Stimulated activated CD4-positive, alpha-beta T cell treated with anti-CD3 and anti-CD28 coated beads, Interleukin-1b, Interleukin-23, amount 100 ng/mL, for 24 hours (primary cell): ENCODE measurements around the gene SPATA21.

ENCODE experiments used
- DNase-seq, 4 experiments: peaks; one replicate each; pipeline ENCODE4 v3.0.0-alpha.2; 2020; ENCODE audit warnings: low read depth in 4 of 4, low spot score in 1 of 4

Gene SPATA21

DNA sequence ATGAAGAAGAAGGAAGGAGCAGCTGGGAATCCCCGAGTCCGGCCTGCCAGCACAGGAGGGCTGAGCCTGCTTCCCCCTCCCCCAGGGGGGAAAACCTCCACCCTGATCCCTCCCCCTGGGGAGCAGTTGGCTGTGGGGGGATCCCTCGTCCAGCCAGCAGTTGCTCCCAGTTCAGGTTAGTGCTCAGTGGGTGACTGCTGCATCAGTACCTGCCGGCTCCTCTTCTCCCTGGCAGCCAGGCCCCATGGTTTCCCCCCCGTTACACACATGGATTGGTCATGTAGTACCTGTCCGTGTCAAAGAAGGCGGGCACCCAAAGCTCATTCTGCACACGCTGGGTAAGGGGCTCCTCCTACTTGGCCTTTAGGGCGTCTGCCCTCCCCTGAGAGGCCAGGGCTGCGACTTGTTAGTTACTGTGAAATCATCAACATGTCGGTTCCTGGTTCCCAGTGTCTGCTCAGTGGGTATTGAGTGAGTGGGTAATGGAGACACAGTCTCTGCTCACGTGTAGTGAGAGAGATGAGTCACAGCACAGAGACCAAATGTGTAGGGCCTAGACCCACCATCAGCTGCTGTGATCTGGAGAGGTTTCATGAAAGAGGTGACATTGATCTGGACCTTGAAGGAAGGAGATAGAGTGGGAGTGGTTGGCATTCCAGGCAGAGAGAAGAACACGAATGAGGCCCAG lies 14.8 kb upstream of the SPATA21 start:
- DNase-seq: no peak

DNA sequence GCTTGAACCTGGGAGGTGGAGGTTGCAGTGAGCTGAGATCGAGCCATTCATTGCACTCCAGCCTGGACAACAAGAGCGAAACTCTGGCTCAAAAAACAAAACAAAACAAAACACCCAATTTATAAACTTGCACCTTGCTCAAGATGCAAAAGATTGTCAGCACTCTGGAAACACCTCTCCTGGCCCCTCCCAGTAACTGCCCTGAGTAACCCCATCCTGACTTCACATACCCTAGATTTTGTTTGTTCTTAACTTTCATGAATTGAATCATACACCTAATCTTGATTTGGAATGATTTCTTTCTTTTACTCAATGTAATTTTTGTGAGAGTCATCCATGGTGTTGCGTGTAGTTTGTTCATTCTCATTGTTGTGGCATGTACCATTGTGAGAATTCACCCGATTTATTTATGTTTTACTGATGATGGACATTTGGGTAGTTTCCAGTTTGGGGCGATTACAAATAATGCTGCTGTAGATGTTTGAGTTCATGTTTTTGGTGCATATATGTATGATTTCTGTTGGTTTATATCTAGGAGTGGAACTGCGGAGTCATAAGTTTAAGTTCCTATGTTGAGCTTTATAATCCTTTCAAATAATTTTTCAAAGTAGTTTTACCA lies 13.7 kb upstream of the SPATA21 start:
- DNase-seq: no peak

DNA sequence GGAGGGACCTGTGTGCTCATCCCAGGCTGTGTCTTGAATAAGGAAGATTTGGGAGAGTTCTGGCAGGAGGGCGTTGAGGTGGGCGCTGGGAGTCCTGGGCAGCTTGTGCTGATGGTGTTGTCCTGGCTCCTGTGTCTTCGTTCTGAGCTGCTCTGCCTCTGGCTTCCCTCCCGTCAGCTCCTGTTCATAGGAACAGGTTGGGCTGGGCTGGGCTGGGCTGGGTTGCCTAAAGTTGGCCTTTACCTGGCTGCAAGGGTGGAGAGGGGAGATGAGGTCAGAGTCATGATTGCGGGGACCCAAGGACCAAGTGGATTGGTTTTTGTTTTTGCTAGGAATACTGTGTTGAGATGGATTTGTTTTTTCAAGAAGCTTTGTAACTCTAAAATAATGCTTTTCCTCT lies 12.4 kb upstream of the SPATA21 start:
- no peak for DNase-seq

DNA sequence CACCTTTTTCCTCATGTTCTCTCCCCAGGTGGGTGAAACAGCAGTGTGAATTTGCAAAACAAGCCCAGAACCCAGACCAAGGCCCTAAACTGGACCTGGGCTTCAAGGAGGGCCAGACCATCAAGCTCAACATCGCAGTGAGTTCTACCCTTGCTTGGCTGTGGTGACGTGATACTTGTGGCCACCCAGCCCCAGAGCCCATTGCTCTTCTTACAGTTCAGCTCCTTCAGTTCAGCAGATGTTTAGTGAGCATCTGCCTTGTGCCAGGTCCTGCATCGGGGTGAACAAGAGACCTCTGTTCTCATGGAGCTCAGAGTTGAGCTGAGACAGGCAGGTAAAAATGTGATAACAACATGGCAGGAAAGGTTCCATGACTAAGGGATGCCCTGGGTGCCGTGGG lies 11.8 kb upstream of the SPATA21 start:
- DNase-seq: no peak

DNA sequence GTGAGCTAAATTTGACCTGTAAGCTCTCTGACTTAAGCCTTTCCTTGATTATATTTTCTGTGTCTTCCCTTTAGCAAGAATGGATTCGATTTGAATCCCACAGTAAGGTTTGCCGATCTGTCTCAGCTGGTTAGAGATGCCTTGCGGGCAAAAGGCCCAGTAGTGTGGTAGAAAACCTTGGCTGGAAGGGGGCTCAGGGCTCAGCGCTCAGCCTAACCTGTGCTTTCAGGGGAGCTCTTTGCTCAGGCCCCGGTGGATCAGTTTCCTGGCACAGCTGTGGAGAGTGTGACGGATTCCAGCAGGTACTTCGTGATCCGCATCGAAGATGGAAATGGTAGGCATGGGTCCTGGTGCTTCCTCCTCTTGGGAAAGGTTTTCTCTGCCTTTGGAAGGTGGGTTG lies 10.4 kb upstream of the SPATA21 start:
- no peak for DNase-seq

DNA sequence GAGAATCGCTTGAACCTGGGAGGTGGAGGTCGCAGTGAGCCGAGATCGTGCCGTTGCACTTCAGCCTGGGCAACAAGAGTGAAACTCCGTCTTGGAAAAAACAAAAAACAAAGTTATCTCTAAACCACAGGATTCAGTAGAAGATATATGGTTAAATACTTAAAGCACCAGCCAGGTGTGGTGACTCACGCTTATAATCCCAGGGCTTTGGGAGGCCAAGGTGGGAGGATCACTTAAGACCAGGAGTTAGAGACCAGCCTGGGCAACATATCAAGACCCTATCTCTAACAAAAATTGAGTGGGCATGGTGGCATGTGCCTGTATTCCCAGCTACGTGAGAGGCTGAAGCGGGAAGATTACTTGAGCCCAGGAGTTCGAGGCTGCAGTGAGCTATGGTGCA lies 8.9 kb upstream of the SPATA21 start:
- DNase-seq: no peak

DNA sequence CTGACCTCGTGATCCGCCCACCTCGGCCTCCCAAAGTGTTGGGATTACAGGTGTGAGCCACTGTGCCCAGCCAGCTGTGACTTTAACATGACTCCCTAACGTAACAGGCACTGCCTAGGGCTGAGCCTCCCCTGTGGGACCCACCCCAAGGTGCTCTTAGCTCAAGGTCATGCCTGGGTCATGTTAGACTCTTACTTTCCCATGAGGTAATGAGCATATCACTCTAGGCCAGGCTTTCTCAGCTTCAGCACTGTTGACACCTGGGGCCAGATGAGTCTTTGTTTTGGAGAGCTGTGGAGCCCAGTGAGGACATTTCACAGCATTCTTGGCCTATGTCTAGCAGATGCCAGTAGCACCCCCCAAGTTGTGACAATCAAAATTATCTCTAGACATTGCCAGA lies 7.8 kb upstream of the SPATA21 start:
- DNase-seq: no peak

DNA sequence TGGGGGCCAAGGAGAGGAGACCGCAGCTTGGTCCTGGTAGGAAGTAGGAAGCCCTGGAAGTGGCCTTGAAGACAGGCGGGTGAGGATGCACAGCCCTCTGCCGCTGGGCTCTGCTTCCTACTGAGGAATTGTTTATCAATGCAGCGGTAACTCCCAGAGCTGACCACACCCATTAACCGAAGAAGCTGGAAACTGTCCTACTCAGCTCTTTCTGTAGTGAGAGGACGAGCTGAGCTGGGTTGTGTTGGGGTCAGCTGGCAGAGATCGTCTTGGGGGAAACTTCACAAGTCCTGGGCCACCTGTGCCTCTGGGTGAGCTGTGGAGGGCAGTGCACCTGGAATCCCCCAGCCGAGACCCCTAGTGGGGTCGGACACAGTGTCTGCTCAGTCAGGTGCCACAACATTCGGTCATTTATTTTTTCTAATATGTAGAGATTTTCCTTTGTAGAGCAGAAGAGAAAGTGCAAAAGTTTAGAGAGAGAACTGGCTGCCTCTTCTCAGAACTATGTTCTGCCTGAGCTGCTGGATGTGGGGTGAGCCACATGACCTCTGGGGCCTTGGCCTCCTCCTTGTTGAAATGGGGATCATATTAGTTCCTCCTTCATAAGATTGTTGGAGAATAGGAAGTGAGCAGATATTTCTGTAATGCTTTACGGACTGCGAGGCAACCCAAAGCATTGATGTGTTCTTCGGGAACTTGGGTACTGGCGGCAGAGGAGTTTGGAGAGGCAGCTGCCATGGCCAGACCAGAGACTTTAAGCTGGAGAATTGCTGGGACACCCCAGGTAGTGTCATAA lies 6.9 kb upstream of the SPATA21 start:
- no peak for DNase-seq

DNA sequence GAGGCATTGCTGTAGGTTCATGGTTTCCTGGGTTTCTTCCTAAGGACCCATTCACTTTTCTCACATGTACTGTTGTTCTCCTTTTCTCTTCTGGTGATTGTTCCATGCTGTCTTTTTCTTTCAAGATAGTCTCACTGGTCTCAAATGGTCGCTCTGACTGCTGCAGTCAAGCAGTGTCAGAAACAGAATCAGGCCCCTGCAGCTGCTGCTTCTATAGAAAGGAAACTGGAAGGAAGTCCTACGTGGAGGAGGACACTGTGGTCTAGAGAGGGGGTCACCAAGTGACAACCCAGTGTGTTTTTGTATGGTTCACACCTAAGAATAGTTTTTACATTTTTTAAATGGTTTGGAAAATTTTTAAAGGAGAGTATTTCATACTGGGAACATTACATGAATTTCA lies 5.7 kb upstream of the SPATA21 start:
- DNase-seq: no peak

DNA sequence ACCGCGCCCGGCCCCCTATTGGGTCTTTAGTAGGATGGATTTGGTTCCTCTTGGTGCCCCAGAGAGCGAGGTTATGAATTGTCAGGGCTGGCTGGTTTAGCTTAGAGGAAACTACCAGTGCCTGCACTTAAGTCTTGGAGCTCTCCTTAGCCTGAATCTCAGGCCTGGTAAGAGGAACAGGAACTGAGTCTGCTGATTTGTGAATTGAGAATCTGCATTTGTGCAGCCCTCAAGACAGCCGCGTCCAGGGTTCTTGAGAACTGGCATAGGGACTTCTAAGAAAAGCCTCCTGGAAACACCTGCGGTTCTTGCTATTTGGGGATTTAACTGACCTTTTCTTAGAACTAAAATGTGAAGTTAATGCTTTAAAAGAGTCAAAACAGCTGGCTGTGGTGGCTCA lies 5.0 kb upstream of the SPATA21 start:
- DNase-seq: no peak

DNA sequence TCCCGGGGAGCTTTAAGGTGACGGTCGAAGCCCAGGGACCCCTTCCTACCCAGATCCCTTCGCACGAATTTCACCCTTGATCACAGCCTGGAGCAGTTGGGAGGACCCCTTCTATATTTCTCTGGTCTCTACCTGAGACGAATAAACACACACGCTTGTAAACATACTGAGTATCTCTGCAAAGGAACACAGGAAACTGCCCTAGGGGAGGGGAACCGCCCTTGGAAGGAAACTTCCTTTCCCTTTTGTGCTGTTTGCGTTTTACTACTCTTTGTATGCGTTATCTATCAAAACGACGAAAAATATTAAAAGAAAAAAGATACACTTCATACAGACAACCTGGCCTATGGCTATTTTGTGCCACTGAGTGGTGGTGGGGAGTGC lies 4.0 kb upstream of the SPATA21 start:
- DNase-seq: no peak

DNA sequence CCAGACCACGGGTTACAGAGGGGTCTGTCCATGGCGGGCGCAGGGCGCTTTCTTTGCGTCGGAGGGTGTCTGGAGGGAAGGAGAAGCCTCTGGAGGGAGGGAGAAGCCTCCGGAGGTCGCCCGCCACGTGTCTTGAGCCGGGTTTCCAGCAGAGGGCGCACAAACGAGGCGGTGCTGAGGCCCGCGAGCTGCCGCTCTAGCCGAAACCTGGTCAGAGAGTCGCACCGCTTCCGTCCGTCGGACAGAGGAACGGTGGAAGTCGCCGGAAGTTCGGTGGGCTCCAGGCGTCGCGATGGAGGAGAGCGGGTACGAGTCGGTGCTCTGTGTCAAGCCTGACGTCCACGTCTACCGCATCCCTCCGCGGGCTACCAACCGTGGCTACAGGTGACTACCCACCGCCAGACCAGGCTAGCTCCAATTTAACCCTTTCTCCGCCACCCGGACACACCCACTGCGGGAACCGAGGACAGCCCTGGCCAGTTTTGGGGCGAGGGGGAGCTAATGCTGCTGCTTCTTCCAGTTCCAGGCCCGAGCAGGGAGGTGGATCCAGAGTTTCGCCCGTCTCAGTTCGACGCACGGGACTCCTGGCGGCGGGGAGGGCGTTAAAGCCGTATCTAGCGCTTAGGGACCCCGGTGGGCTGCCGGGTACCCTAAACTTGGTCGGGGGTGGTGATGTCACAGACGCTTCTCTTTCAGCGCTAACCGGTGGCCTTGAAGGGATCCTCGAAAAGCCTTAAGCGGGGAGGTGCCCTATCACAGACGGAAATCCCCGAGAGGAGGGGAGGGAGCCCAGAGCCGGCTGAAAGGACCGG lies 3.5 kb upstream of the SPATA21 start, which contains the start of gene NECAP2:
NECAP2 (plus strand) TSS at position 255 of the 812 bp plus-strand sequence; CDS start at position 293, 38 bp downstream.
- DNase-seq: peak; percentile 91 to 97 (median 94)

DNA sequence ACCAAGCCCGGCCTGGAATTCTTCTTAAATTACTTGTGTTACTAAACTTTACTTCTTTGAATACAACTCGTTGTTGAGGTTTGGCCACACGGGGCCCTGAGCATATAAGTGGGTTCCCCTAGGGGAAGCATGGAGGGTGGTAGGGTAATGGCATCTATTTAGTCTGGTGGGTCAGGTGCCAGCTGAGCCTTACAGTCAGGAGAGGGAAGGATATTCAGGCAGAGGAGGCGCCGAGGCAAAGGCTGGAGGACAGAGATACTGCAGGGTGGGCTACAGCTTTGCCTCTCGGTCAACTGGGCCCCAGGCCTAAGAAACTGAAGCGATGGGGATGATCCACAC lies 2.9 kb upstream of the SPATA21 start:
- no peak for DNase-seq

DNA sequence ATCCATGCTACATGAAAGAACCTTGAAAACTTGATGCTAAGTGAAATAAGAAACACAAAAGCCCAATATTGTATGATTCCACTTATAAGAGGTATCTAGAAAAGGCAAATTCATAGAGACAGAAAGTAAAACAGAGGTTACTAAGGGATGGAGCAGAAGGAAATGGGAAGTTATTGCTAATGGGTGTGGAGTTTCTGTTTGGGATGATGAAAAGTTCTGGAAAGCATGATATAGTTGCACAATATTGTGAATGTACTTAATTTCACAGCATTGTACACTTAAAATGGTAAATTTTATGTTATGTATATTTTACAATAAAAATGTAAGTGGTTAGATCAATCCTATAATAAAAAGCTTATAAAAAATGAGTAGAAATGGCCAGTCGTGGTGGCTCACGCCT lies 1.7 kb upstream of the SPATA21 start:
- DNase-seq: no peak

DNA sequence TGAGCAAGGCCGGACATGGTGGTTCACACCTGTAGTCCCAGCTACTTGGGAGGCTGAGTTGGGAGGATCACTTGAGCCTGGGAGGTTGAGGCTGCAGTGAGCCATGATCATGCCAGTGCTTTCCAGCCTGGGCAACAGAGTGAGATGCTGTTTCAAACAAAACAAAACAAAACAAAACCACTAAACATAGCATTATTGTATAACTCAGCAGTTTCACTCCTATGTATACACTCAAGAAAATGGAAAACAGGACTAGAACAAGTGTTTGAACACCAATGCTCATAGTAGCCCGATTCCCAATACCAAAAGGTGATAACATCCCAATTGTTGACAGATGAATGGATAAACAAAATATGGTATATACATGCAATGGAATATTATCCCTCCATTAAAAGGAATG lies 1.3 kb upstream of the SPATA21 start:
- no peak for DNase-seq

DNA sequence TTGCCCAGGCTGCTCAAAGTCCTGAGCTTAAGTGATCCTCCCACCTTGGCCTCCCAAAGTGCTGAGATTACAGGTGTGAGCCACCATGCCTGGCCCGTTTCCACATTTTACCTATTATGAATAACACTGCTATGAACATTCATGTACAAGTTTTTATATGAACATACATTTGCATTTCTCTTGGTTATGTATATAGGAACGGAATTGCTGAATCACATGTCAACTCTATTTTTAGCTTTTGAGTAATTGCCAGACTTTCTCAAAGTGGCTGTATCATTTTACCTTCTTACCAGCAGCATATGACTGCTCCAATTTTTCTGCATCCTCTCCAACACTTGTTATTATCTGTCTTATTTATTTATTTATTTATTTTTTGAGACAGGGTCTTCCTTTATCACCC lies 2.7 kb downstream of the SPATA21 start:
- no peak for DNase-seq

DNA sequence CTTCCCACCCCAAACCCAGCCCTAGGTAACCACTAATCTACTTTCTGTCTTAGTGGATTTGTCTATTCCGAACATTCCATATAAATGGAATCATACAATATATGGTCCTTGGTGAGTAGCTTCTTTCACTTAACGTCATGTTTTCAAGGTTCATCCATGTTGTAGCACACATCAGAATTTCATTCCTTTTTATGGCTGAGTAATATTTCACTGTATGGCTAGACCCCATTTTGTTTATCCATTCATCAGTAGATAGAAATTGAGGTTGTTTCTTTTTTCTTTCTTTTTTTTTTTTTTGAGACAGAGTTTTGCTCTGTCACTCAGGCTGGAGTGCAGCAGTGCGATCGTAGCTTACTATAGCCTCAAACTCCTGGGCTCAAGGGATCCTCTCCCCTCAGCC lies 3.2 kb downstream of the SPATA21 start:
- DNase-seq: no peak

DNA sequence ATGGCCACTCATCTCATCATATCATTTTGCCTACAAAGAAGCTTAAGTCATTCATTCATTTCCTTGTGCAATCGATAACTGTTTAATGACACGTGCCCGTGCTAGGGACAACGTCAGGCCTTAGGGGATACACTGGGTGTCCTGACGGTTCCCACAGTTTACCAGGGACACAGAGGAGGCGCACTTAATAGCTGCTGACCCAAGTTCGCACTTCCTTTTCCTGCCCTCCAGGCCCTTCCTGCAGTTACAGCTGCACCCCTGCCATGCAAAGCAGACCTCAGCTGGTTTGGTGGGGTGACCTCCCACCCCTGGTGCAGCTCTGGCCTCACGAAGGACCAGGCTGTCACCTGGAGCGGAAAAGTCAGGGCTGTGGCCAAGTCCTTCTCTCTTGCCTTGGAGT lies 4.2 kb downstream of the SPATA21 start:
- DNase-seq: no peak

DNA sequence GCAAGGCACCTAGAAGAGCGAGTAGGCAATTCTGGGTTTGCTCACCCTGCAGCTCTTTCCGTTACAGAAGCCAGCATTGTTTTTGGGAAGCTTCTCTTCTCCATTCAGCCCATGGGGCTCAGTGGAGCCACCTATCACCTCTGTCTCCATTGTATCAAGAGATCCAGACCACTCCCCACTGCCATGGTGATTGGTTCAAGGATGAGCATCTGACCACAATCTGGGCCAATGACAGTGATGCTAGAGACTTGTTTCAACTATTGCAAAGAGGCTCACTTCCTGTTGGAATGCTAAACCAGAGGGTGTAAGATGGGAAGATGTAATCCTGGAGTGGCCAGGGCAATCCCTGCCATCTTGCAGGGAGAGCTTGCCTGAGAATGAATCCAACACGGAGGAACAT lies 6.6 kb downstream of the SPATA21 start:
- no peak for DNase-seq

DNA sequence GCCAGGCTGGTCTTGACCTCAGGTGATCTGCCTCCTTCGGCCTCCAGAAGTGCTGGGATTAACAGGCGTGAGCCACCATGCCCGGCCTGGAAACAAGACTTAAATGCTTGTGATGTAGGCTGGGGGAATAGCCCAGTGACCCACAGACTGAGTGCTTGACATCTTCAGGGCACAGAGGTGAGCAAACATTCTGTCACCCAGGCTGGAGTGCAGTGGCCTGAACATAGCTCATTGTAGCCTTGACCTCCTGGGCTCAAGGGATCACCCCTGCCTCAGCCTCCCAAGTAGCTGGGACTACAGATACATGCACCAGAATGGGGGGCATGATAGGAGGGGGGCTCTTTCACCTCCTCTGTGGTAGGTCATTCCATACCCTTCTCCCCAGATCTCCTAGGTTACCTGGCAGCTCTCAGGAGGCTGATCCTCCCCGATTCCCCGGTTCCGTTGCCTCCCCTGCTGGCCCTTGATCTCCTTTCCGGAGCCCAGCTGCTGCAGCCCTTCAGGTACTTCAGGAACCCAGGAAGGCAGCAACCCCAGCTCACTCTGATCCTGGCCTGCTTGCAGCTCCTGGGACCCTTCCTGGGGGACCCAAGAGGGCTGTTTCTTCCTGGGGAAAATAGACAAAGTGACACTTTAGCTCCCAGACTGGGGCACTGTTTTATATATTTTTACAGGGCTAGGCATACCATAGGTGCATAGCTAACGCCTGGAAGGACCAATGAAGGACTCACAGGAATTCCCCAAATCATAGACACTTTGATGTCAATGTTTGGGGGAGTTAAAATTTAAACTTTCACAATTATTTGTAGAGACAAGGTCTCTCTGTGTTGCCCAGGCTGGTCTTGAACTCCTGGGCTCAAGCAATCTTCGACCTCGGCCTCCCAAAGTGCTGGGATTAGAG lies 11.8 kb downstream of the SPATA21 start:
- DNase-seq: no peak

DNA sequence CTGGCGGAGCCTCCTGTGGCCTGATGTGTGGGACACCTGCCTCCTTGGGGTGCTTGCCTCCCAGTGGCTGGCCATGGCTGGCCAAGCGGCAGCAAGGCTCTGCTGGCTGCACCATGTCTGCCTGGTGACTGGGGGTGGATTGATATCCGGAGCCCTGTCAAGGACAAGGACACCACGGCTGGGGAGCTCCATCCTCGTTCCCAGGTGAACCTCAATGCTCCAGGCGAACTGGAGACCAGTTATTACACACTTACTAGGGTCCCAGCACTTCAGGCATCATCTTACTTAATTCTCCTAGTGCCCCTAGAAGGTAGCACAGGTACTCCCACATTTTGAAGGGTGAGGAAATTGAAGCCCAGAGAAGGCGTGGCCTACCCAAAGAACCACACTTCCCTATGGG lies 15.2 kb downstream of the SPATA21 start:
- no peak for DNase-seq
